HEK293T (cell line): ENCODE results near the gene CCDC183.

Experiments used
- FOXA1 ChIP-seq: fragments of 450-650 bp; IDR thresholded peaks from 2 replicates; pipeline ENCODE4 v1.6.1; 2016; ENCODE audit warnings: mild to moderate bottlenecking
- FOXK2 ChIP-seq: fragments of 450-650 bp; IDR thresholded peaks from 2 replicates; pipeline ENCODE4 v1.6.1; 2016; ENCODE audit warnings: mild to moderate bottlenecking
- FOXM1 ChIP-seq: fragments of 450-650 bp; IDR thresholded peaks from 2 replicates; pipeline ENCODE4 v1.6.1; 2017; ENCODE audit warnings: mild to moderate bottlenecking, borderline replicate concordance
- HDGF ChIP-seq: fragments of 450-650 bp; IDR thresholded peaks from 2 replicates; pipeline ENCODE4 v1.6.1; 2017; ENCODE audit warnings: antibody characterized with exemption, borderline replicate concordance
- L3MBTL2 ChIP-seq: fragments of 450-650 bp; conservative IDR thresholded peaks from 2 replicates; pipeline ENCODE4 v1.6.1; 2016; ENCODE audit warnings: mild to moderate bottlenecking
- SUZ12 ChIP-seq: fragments of 450-650 bp; IDR thresholded peaks from 2 replicates; pipeline ENCODE4 v1.6.1; 2016; ENCODE audit warnings: mild to moderate bottlenecking
- ZNF384 ChIP-seq: fragments of 450-650 bp; IDR thresholded peaks from 2 replicates; pipeline ENCODE4 v1.6.1; 2016

- TF ChIP-seq L3MBTL2: no peak
- no peak for TF ChIP-seq FOXM1
- no peak for TF ChIP-seq FOXA1
- no peak for TF ChIP-seq FOXK2
- TF ChIP-seq HDGF: no peak
- TF ChIP-seq SUZ12: no peak
- TF ChIP-seq ZNF384: no peak
Measured at GRCh38 chr9:136837146-136837855, 41.2 kb downstream of the CCDC183 start.
